ENCODE measurements around the gene GOLT1A. TPM values are rescaled to one million over a fixed set of nuclear protein-coding genes. Genes with fewer than 3 reads are reported as not detected.

GOLT1A gene, protein sequence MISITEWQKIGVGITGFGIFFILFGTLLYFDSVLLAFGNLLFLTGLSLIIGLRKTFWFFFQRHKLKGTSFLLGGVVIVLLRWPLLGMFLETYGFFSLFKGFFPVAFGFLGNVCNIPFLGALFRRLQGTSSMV
- not detected for total RNA-seq

- Mint-ChIP-seq H3K4me3 (peak within 1 kb of the TSS; percentile 5), H3K36me3 (no peaks in the 10 kb centered on the region), H3K9me3 (ENCODE audit: low read depth) (no peaks in the 10 kb centered on the region), H3K27ac (no peak within 1 kb of the TSS), H3K4me1 (peaks cover 15% of the 10 kb centered on the region), H3K27me3 (peaks cover 23% of the 10 kb centered on the region)
- CTCF ChIA-PET, result interaction anchor here (0.8 to 2.1 kb wide), 5 partner anchors 9 to 149 kb away, joined by 3 to 18 read pairs (median 4); no protein-coding TSS in a partner anchor
- DNase-seq (peak; percentile 53), ATAC-seq (peak; percentile 42)
Measured at GRCh38 chr1:204213668-204214662, at the start of gene GOLT1A. Gene GOLT1A (minus strand): TSS chr1:204213988. CDS start chr1:204213906, 82 bp downstream.

- no peaks in the 10 kb centered on the region for H3K9me3 Mint-ChIP-seq (ENCODE audit: low read depth)
- no peaks in the 10 kb centered on the region for H3K27me3 Mint-ChIP-seq
- no peaks in the 10 kb centered on the region for H3K36me3 Mint-ChIP-seq
- CTCF ChIA-PET, result no interaction called here
- ATAC-seq (no peak), DNase-seq (no peak)
- H3K27ac Mint-ChIP-seq, result no peak overlapping the region
- H3K4me3 Mint-ChIP-seq, result no peak overlapping the region
- H3K4me1 Mint-ChIP-seq, result no peaks in the 10 kb centered on the region
Measured at GRCh38 chr1:204263254-204263910, 49.6 kb upstream of the GOLT1A start.

- no peak for DNase-seq
Measured at GRCh38 chr1:204262506-204263253, 48.9 kb upstream of the GOLT1A start.

DNA sequence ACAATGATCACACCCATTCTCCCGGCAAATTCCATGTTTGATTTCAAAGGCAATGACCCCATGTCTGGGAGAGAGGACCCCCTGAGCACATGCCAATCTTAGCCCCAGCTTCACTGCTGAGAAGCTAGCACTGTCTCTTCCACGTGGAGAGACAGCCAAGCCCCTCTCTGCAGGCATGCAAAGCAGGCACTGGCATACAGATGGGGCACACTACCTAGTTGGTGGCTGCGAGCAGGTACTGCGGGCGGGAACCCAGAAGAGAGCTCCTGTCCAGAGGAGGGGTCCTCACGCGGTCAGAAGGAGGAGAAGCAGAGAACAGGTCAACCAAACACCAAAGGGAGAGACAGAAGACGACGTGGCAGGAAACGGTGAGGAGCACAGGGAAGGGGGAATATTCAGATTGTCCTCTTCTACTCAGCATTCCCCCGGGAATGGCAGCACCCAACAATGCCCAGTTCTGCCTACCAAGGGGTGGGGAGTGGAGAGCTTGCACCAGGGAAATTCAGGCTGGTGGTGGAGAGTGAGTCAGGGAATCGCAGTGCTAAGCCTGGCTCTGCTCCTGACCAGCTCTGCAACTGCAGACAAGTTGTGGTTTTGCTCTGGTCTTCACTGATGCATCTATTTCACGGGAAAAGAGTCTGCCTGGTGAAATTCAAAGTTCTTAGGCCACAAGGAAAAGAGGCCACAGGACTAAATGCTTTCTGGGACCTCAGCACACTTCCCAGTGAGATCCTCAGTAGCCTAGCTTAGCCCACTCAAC, 48.1 kb upstream of the GOLT1A start:
- H3K9me3 Mint-ChIP-seq (ENCODE audit: low read depth), result no peaks in the 10 kb centered on the region
- no peak overlapping the region for H3K27ac Mint-ChIP-seq
- H3K4me1 Mint-ChIP-seq, result no peaks in the 10 kb centered on the region
- no peak overlapping the region for H3K4me3 Mint-ChIP-seq
- CTCF ChIA-PET, result interaction anchor here (1.0 kb wide), 1 partner anchor 101 kb away, joined by 3 read pairs; no protein-coding TSS in a partner anchor
- no peaks in the 10 kb centered on the region for H3K36me3 Mint-ChIP-seq
- no peak for ATAC-seq
- H3K27me3 Mint-ChIP-seq, result no peaks in the 10 kb centered on the region
- no peak for DNase-seq

More at GRCh38 chr1:204262506-204263253, 48.9 kb upstream of the GOLT1A start:
- ATAC-seq, result no peak
- Mint-ChIP-seq H3K4me1 (no peaks in the 10 kb centered on the region), H3K27ac (no peak overlapping the region), H3K27me3 (no peaks in the 10 kb centered on the region), H3K36me3 (no peaks in the 10 kb centered on the region), H3K9me3 (ENCODE audit: low read depth) (no peaks in the 10 kb centered on the region), H3K4me3 (no peak overlapping the region)
- CTCF ChIA-PET, result interaction anchor here (1.0 kb wide), 1 partner anchor 101 kb away, joined by 3 read pairs; no protein-coding TSS in a partner anchor

DNA sequence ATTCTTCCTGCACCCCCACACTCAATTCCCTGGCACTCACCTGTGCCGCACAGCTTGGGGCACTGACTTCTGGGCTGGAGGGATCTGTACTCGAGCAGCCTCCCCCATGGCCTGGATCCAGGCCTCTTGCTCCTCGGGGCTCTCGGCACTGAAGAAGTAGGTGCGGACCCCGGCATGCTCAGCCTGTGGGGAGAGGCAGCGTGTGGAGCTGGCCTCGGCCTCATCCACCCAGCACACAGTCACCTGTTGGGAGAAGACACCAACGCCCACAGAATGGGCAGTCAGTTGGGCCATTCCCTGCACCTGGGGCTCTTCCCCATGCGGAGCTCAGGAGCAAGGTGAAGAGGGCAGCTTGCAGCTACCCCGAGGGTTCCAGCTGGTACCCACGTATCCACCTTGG, 47.5 kb upstream of the GOLT1A start:
- CTCF ChIA-PET, result interaction anchor here (1.0 kb wide), 1 partner anchor 102 kb away, joined by 3 read pairs; no protein-coding TSS in a partner anchor
- H3K4me3 Mint-ChIP-seq, result no peak overlapping the region
- H3K27ac Mint-ChIP-seq, result no peak overlapping the region
- ATAC-seq, result no peak
- no peaks in the 10 kb centered on the region for H3K36me3 Mint-ChIP-seq
- H3K9me3 Mint-ChIP-seq (ENCODE audit: low read depth), result no peaks in the 10 kb centered on the region
- no peaks in the 10 kb centered on the region for H3K4me1 Mint-ChIP-seq
- no peak for DNase-seq
- peaks cover 3% of the 10 kb centered on the region for H3K27me3 Mint-ChIP-seq

- ATAC-seq (no peak), DNase-seq (no peak)
- no peaks in the 10 kb centered on the region for H3K9me3 Mint-ChIP-seq (ENCODE audit: low read depth)
- H3K27me3 Mint-ChIP-seq, result peaks cover 3% of the 10 kb centered on the region
- no peak overlapping the region for H3K4me3 Mint-ChIP-seq
- H3K27ac Mint-ChIP-seq, result no peak overlapping the region
- no peaks in the 10 kb centered on the region for H3K36me3 Mint-ChIP-seq
- no peaks in the 10 kb centered on the region for H3K4me1 Mint-ChIP-seq
- CTCF ChIA-PET, result interaction anchor here (3.3 kb wide), 1 partner anchor 102 kb away, joined by 31 read pairs; no protein-coding TSS in a partner anchor
Measured at GRCh38 chr1:204260601-204261197, 46.9 kb upstream of the GOLT1A start.

GRCh38 chr1:204259782-204260181, 46.0 kb upstream of the GOLT1A start:
- Mint-ChIP-seq H3K9me3 (ENCODE audit: low read depth) (no peaks in the 10 kb centered on the region), H3K4me1 (no peaks in the 10 kb centered on the region), H3K36me3 (no peaks in the 10 kb centered on the region), H3K27me3 (peaks cover 3% of the 10 kb centered on the region), H3K27ac (no peak overlapping the region), H3K4me3 (no peak overlapping the region)
- CTCF ChIA-PET, result interaction anchor here (1.1 to 3.3 kb wide), 4 partner anchors 24 to 103 kb away, joined by 3 to 31 read pairs (median 3); no protein-coding TSS in a partner anchor
- ATAC-seq (no peak), DNase-seq (no peak)

DNA sequence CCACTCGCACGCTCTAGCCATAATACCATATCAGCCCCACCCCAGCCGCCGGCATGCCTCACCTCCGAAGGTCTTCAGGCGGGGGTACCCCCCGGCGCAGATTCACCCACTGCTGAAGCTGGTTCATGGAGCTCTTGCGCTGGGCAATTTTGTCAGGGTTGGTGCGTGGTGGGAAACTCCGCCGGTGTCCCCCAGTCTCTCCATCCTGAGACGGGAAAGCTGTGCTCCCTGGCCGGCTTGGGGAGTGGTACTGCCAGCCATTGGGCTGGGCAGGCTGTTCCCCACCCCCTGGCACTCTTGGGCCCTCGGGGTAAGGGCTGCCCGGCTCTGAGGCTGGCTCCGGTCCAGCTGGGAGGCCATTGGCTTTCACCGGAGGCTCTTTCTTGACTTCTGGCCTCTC, 45.4 kb upstream of the GOLT1A start:
- CTCF ChIA-PET, result interaction anchor here (0.7 to 3.3 kb wide), 10 partner anchors 13 to 139 kb away, joined by 3 to 31 read pairs (median 3); partner anchors contain the start of gene PLEKHA6
- Mint-ChIP-seq H3K9me3 (ENCODE audit: low read depth) (no peaks in the 10 kb centered on the region), H3K4me3 (no peak overlapping the region), H3K36me3 (no peaks in the 10 kb centered on the region), H3K4me1 (no peaks in the 10 kb centered on the region), H3K27me3 (peaks cover 3% of the 10 kb centered on the region), H3K27ac (no peak overlapping the region)
- no peak for ATAC-seq
- no peak for DNase-seq

GRCh38 chr1:204258213-204259115, 44.7 kb upstream of the GOLT1A start:
- no peak overlapping the region for H3K27ac Mint-ChIP-seq
- no peaks in the 10 kb centered on the region for H3K9me3 Mint-ChIP-seq (ENCODE audit: low read depth)
- ATAC-seq, result peak; percentile 51
- no peaks in the 10 kb centered on the region for H3K4me1 Mint-ChIP-seq
- CTCF ChIA-PET, result interaction anchor here (0.7 to 3.3 kb wide), 13 partner anchors 12 to 140 kb away, joined by 3 to 31 read pairs (median 3); partner anchors contain the start of gene PLEKHA6
- H3K36me3 Mint-ChIP-seq, result no peaks in the 10 kb centered on the region
- DNase-seq, result peak; percentile 44
- H3K4me3 Mint-ChIP-seq, result no peak overlapping the region
- H3K27me3 Mint-ChIP-seq, result peaks cover 3% of the 10 kb centered on the region

- no peak overlapping the region for H3K27ac Mint-ChIP-seq
- no peaks in the 10 kb centered on the region for H3K4me1 Mint-ChIP-seq
- no peak overlapping the region for H3K4me3 Mint-ChIP-seq
- ATAC-seq (no peak), DNase-seq (no peak)
- CTCF ChIA-PET, result interaction anchor here (3.3 kb wide), 1 partner anchor 106 kb away, joined by 31 read pairs; no protein-coding TSS in a partner anchor
- no peaks in the 10 kb centered on the region for H3K36me3 Mint-ChIP-seq
- H3K27me3 Mint-ChIP-seq, result peaks cover 3% of the 10 kb centered on the region
- H3K9me3 Mint-ChIP-seq (ENCODE audit: low read depth), result no peaks in the 10 kb centered on the region
Measured at GRCh38 chr1:204257446-204257845, 43.7 kb upstream of the GOLT1A start.

- H3K4me3 Mint-ChIP-seq, result no peak overlapping the region
- CTCF ChIA-PET, result no interaction called here
- no peaks in the 10 kb centered on the region for H3K9me3 Mint-ChIP-seq (ENCODE audit: low read depth)
- no peak for DNase-seq
- no peak for ATAC-seq
- H3K36me3 Mint-ChIP-seq, result no peaks in the 10 kb centered on the region
- H3K27me3 Mint-ChIP-seq, result peaks cover 3% of the 10 kb centered on the region
- H3K27ac Mint-ChIP-seq, result no peak overlapping the region
- H3K4me1 Mint-ChIP-seq, result no peaks in the 10 kb centered on the region
Measured at GRCh38 chr1:204256531-204256930, 42.7 kb upstream of the GOLT1A start.

All from activated CD8-positive, alpha-beta memory T cell treated with anti-CD3 and anti-CD28 coated beads, Interleukin-2, amount 10 ng/mL, durations not matched to agents 7 days and 5 days (primary cell).